ENCODE measurements around the gene SLC22A1.
"Not testable (repeated sequence)": the region's sequence is repeated elsewhere in the genome, so short reads cannot be mapped to it uniquely, and the experiment has no call there.

SLC22A1 gene

GRCh38 chr6:160093946-160094345 is 27.7 kb upstream of the SLC22A1 start:
- DNase-seq (ENCODE audit: low spot score) = no peak

- DNase-seq (ENCODE audit: low spot score) = no peak
These were observed 26.3 kb upstream of the SLC22A1 start for GRCh38 chr6:160095146-160095845.

GRCh38 chr6:160101277-160102205 is 20.1 kb upstream of the SLC22A1 start:
- DNase-seq (ENCODE audit: low spot score) = no peak

- no peak for DNase-seq (ENCODE audit: low spot score)
These were observed 19.2 kb upstream of the SLC22A1 start for GRCh38 chr6:160102399-160102798.

- no peak for DNase-seq (ENCODE audit: low spot score)
These were observed 18.4 kb upstream of the SLC22A1 start for GRCh38 chr6:160102956-160103824.

- no peak for DNase-seq (ENCODE audit: low spot score)
These were observed 17.9 kb upstream of the SLC22A1 start for GRCh38 chr6:160103825-160104100.

GRCh38 chr6:160104821-160105517 is 16.6 kb upstream of the SLC22A1 start:
- DNase-seq (ENCODE audit: low spot score) = no peak

- no peak for DNase-seq (ENCODE audit: low spot score)
These were observed 15.6 kb upstream of the SLC22A1 start for GRCh38 chr6:160106010-160106409.

GRCh38 chr6:160106701-160107100 is 14.9 kb upstream of the SLC22A1 start:
- no peak for DNase-seq (ENCODE audit: low spot score)

- DNase-seq (ENCODE audit: low spot score) = no peak
These were observed 13.5 kb upstream of the SLC22A1 start for GRCh38 chr6:160108077-160108476.

GRCh38 chr6:160110586-160111123 is 11.0 kb upstream of the SLC22A1 start:
- no peak for DNase-seq (ENCODE audit: low spot score)

- DNase-seq (ENCODE audit: low spot score) = no peak
These were observed 9.8 kb upstream of the SLC22A1 start for GRCh38 chr6:160111806-160112205.

GRCh38 chr6:160112628-160113299 is 8.9 kb upstream of the SLC22A1 start:
- DNase-seq (ENCODE audit: low spot score) = no peak

GRCh38 chr6:160114536-160114935 is 7.1 kb upstream of the SLC22A1 start:
- DNase-seq (ENCODE audit: low spot score) = not testable (repeated sequence)

- no peak for DNase-seq (ENCODE audit: low spot score)
These were observed 6.2 kb upstream of the SLC22A1 start for GRCh38 chr6:160115421-160115820.

- no peak for DNase-seq (ENCODE audit: low spot score)
These were observed 5.2 kb upstream of the SLC22A1 start for GRCh38 chr6:160116411-160116810.

- DNase-seq (ENCODE audit: low spot score) = no peak
These were observed 4.5 kb upstream of the SLC22A1 start for GRCh38 chr6:160117137-160117536.

- DNase-seq (ENCODE audit: low spot score) = no peak
These were observed 2.9 kb upstream of the SLC22A1 start for GRCh38 chr6:160118620-160119229.

- DNase-seq (ENCODE audit: low spot score) = no peak
These were observed 1.5 kb upstream of the SLC22A1 start for GRCh38 chr6:160120087-160120486.

- DNase-seq (ENCODE audit: low spot score) = no peak
These were observed 366 bp downstream of the SLC22A1 start for GRCh38 chr6:160121981-160122380.

GRCh38 chr6:160122744-160123143 is 1.1 kb downstream of the SLC22A1 start:
- DNase-seq (ENCODE audit: low spot score) = no peak
